HL-60 (cell line): ENCODE data around the gene TSPAN13.

Experiments
- DNase-seq, 2 experiments: peaks; one replicate each; pipeline ENCODE4 v3.0.0-alpha.2; 2010 to 2020; ENCODE audit warnings: low read depth in 1 of 2, low spot score in 1 of 2
- H3K27ac ChIP-seq: fragments of 250-450 bp; sonication (Bioruptor Pico); replicated peaks from 2 replicates; pipeline ENCODE4 v1.5.1; 2020; ENCODE audit warnings: mild to moderate bottlenecking, moderate library complexity
- H3K27me3 ChIP-seq: fragments of 250-450 bp; sonication (Bioruptor Pico); 2 replicates; pipeline ENCODE4 v1.5.1; 2021; ENCODE audit warnings: mild to moderate bottlenecking, moderate library complexity; ENCODE audit not compliant: insufficient read depth, poor library complexity, severe bottlenecking
- H3K4me3 ChIP-seq: replicated peaks from 2 replicates; pipeline ENCODE4 v1.5.1; 2011; ENCODE audit warnings: mild to moderate bottlenecking, control low read depth, low read length; ENCODE audit not compliant: insufficient read depth
- CTCF ChIP-seq: IDR thresholded peaks from one replicate; pipeline ENCODE4 v1.5.1; 2011; ENCODE audit warnings: low read length, control low read depth, inconsistent platforms; ENCODE audit not compliant: insufficient read depth
- GABPA ChIP-seq: IDR thresholded peaks from 2 replicates; pipeline ENCODE4 v1.6.1; 2012; ENCODE audit warnings: low read depth
- POLR2AphosphoS5 ChIP-seq: IDR thresholded peaks from 2 replicates; pipeline ENCODE4 v1.6.1; 2012; ENCODE audit warnings: low read depth
- REST ChIP-seq: IDR thresholded peaks from 2 replicates; pipeline ENCODE4 v1.6.1; 2012; ENCODE audit warnings: low read depth; ENCODE audit not compliant: insufficient replicate concordance
- SPI1 ChIP-seq: IDR thresholded peaks from 2 replicates; pipeline ENCODE4 v1.6.1; 2012; ENCODE audit warnings: low read depth, mild to moderate bottlenecking, borderline replicate concordance

TSPAN13 gene

GRCh38 chr7:16822029-16822428 lies 68.5 kb downstream of the TSPAN13 start:
- TF ChIP-seq CTCF = no peak
- no peak for TF ChIP-seq REST
- no peak for TF ChIP-seq GABPA
- TF ChIP-seq POLR2AphosphoS5 = no peak
- TF ChIP-seq SPI1 = no peak
- Histone ChIP-seq H3K27me3 (no peaks in the 10 kb centered on the region), H3K4me3 (no peak overlapping the region), H3K27ac (no peak overlapping the region)
- no peak for DNase-seq

- Histone ChIP-seq H3K27ac (no peak overlapping the region), H3K27me3 (no peaks in the 10 kb centered on the region), H3K4me3 (no peak overlapping the region)
- TF ChIP-seq POLR2AphosphoS5 = no peak
- TF ChIP-seq SPI1 = no peak
- TF ChIP-seq REST = no peak
- no peak for TF ChIP-seq GABPA
- TF ChIP-seq CTCF = no peak
- no peak for DNase-seq
These were observed 72.5 kb downstream of the TSPAN13 start for GRCh38 chr7:16826060-16826459.

- no peak for TF ChIP-seq GABPA
- TF ChIP-seq CTCF = no peak
- no peak for TF ChIP-seq REST
- TF ChIP-seq POLR2AphosphoS5 = no peak
- no peak for TF ChIP-seq SPI1
- Histone ChIP-seq H3K27ac (no peak overlapping the region), H3K27me3 (no peaks in the 10 kb centered on the region), H3K4me3 (no peak overlapping the region)
- no peak for DNase-seq
These were observed 79.8 kb downstream of the TSPAN13 start for GRCh38 chr7:16833373-16833772.
